ENCODE results near the gene LILRA1.

DNA sequence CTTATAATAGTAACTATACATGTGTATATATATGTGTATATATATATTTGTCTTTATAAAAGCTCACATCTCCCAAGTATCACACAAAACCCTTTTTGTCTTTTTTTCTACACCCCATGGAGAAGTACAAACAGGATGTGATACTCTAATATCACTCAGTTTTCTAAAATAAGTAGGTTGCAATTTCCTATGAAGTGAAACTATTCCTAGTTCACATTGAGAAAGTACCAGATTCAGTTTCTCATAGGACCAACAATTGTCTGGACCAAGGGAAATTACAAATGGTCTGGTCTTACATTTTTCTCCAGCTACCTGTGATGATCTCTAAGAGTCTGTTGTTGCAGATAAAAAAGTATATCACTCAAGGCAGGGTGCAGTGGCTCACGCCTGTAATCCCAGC is 19.0 kb downstream of the LILRA1 start:
- TF ChIP-seq, protein P1, sequence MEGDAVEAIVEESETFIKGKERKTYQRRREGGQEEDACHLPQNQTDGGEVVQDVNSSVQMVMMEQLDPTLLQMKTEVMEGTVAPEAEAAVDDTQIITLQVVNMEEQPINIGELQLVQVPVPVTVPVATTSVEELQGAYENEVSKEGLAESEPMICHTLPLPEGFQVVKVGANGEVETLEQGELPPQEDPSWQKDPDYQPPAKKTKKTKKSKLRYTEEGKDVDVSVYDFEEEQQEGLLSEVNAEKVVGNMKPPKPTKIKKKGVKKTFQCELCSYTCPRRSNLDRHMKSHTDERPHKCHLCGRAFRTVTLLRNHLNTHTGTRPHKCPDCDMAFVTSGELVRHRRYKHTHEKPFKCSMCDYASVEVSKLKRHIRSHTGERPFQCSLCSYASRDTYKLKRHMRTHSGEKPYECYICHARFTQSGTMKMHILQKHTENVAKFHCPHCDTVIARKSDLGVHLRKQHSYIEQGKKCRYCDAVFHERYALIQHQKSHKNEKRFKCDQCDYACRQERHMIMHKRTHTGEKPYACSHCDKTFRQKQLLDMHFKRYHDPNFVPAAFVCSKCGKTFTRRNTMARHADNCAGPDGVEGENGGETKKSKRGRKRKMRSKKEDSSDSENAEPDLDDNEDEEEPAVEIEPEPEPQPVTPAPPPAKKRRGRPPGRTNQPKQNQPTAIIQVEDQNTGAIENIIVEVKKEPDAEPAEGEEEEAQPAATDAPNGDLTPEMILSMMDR (IDR thresholded peaks at IDR 0.05 in 2 of 3, conservative IDR thresholded peaks at IDR 0.05 in 1 of 3; ENCODE audit: borderline replicate concordance in 1 of 3, insufficient read depth in 1 of 3, low read depth in 2 of 3, low read length in 2 of 3): no peak
- TF ChIP-seq YY1 (IDR thresholded peaks at IDR 0.05; ENCODE audit: extremely low read depth, insufficient replicate concordance, low read depth, low read length): no peak
- TF ChIP-seq, protein P2, sequence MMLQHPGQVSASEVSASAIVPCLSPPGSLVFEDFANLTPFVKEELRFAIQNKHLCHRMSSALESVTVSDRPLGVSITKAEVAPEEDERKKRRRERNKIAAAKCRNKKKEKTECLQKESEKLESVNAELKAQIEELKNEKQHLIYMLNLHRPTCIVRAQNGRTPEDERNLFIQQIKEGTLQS (IDR thresholded peaks at IDR 0.05): no peak
- TF ChIP-seq EZH2 (IDR thresholded peaks at IDR 0.05): no peak
- TF ChIP-seq CBX3 (IDR thresholded peaks at IDR 0.05; ENCODE audit: low read depth): no peak
- TF ChIP-seq EGR1 (IDR thresholded peaks at IDR 0.05; ENCODE audit: low read depth): no peak
- no peak for TF ChIP-seq JUND (IDR thresholded peaks at IDR 0.05)
- no peak for TF ChIP-seq ZNF274 (IDR thresholded peaks at IDR 0.05; ENCODE audit: low read depth, low read length)
- no peak for TF ChIP-seq POLR2AphosphoS5 (IDR thresholded peaks at IDR 0.05; ENCODE audit: low read depth, low read length)
- TF ChIP-seq, protein P3, sequence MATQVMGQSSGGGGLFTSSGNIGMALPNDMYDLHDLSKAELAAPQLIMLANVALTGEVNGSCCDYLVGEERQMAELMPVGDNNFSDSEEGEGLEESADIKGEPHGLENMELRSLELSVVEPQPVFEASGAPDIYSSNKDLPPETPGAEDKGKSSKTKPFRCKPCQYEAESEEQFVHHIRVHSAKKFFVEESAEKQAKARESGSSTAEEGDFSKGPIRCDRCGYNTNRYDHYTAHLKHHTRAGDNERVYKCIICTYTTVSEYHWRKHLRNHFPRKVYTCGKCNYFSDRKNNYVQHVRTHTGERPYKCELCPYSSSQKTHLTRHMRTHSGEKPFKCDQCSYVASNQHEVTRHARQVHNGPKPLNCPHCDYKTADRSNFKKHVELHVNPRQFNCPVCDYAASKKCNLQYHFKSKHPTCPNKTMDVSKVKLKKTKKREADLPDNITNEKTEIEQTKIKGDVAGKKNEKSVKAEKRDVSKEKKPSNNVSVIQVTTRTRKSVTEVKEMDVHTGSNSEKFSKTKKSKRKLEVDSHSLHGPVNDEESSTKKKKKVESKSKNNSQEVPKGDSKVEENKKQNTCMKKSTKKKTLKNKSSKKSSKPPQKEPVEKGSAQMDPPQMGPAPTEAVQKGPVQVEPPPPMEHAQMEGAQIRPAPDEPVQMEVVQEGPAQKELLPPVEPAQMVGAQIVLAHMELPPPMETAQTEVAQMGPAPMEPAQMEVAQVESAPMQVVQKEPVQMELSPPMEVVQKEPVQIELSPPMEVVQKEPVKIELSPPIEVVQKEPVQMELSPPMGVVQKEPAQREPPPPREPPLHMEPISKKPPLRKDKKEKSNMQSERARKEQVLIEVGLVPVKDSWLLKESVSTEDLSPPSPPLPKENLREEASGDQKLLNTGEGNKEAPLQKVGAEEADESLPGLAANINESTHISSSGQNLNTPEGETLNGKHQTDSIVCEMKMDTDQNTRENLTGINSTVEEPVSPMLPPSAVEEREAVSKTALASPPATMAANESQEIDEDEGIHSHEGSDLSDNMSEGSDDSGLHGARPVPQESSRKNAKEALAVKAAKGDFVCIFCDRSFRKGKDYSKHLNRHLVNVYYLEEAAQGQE (IDR thresholded peaks at IDR 0.05; ENCODE audit: low read depth): no peak
- TF ChIP-seq SRF (IDR thresholded peaks at IDR 0.05; ENCODE audit: low read depth): no peak
